ENCODE data around the gene PARVA.

DNA sequence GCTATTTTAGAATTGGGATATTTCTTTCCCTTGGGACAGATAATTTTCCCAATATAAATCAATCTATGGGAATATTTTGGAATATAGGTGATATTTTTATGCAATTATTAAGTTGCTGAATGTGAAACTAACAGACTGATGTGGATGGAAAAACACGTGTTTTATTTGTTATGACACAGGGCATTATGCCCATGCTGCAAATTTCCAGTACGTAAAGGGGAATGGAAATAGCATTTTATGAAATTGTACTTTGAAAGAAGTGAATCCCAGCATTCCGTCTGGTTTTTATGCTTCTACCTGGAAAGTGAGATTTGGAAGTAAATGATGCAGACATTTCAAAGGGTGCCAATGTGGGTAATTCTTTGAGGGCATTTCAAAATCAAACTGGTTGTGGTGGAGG, 142.7 kb downstream of the PARVA start:
- TF ChIP-seq, protein P1, sequence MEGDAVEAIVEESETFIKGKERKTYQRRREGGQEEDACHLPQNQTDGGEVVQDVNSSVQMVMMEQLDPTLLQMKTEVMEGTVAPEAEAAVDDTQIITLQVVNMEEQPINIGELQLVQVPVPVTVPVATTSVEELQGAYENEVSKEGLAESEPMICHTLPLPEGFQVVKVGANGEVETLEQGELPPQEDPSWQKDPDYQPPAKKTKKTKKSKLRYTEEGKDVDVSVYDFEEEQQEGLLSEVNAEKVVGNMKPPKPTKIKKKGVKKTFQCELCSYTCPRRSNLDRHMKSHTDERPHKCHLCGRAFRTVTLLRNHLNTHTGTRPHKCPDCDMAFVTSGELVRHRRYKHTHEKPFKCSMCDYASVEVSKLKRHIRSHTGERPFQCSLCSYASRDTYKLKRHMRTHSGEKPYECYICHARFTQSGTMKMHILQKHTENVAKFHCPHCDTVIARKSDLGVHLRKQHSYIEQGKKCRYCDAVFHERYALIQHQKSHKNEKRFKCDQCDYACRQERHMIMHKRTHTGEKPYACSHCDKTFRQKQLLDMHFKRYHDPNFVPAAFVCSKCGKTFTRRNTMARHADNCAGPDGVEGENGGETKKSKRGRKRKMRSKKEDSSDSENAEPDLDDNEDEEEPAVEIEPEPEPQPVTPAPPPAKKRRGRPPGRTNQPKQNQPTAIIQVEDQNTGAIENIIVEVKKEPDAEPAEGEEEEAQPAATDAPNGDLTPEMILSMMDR (IDR thresholded peaks at IDR 0.05; ENCODE audit: insufficient read depth, low read depth, low read length): no peak
- TF ChIP-seq EZH2 (IDR thresholded peaks at IDR 0.05; ENCODE audit: insufficient read depth, low read length): no peak

Measured in astrocyte (in vitro differentiated cells and primary cell).